SK-N-SH (cell line): ENCODE data around the gene ST6GALNAC3. TPM values are rescaled to one million over a fixed set of nuclear protein-coding genes. Genes with fewer than 3 reads are reported as not detected.

ENCODE experiments used
- CTCF ChIA-PET: fragments of 300-600, 350-600 bp; formaldehyde crosslinking; extraction: SDS; loops from one replicate; lab custom pipeline; 2021; lab: Yijun Ruan, JAX
- POLR2A ChIA-PET: fragments of 350-600 bp; sonication (Branson Sonifier 250); formaldehyde crosslinking; extraction: SDS; loops from one replicate; lab custom pipeline; 2020; ENCODE audit warnings: antibody characterized with exemption, inconsistent platforms; lab: Yijun Ruan, JAX
- DNase-seq: peaks from one replicate; pipeline ENCODE4 v3.0.0; 2012
- H2AFZ ChIP-seq: fragments of 200-600 bp; sonication (generic); 2 replicates; pipeline ENCODE4 v1.8.1; 2016; ENCODE audit warnings: antibody characterized with exemption, mild to moderate bottlenecking, low read depth
- H3F3A ChIP-seq: fragments of 200-600 bp; sonication (generic); replicated peaks from 2 replicates; pipeline ENCODE3; 2016; ENCODE audit warnings: antibody characterized with exemption, mild to moderate bottlenecking; ENCODE audit not compliant: insufficient read depth
- H3K27ac ChIP-seq, 2 experiments: fragments of 200-500 bp in 1 of 2; fragments of 200-600 bp in 1 of 2; sonication (Bioruptor generic) in 1 of 2; sonication (generic), shearing (Covaris generic) in 1 of 2; 2 replicates each; pipeline versions ENCODE4 v1.5.1 to v1.6.1; 2014 to 2016; ENCODE audit warnings: low read depth in 2 of 2, inconsistent platforms in 1 of 2, low read length in 1 of 2, mild to moderate bottlenecking in 1 of 2, mixed read lengths in 1 of 2
- H3K27me3 ChIP-seq: fragments of 200-600 bp; sonication (generic), shearing (Covaris generic); 2 replicates; pipeline ENCODE4 v1.6.1; 2016; ENCODE audit warnings: mixed run types; ENCODE audit not compliant: insufficient read depth
- H3K36me3 ChIP-seq, 2 experiments: fragments of 200-500 bp in 1 of 2; fragments of 200-600 bp in 1 of 2; sonication (Bioruptor generic) in 1 of 2; sonication (generic) in 1 of 2; replicated peaks in 1 of 2; 2 replicates each; pipeline versions ENCODE3 to v1.5.1; 2014 to 2016; ENCODE audit warnings: low read length in 1 of 2, mild to moderate bottlenecking in 1 of 2; ENCODE audit not compliant: insufficient read depth in 2 of 2, control insufficient read depth in 1 of 2
- H3K4me1 ChIP-seq, 2 experiments: fragments of 200-500 bp in 1 of 2; fragments of 200-600 bp in 1 of 2; sonication (Bioruptor generic) in 1 of 2; sonication (generic), shearing (Covaris generic) in 1 of 2; 2 replicates each; pipeline versions ENCODE4 v1.5.1 to v1.6.1; 2014 to 2016; ENCODE audit warnings: low read depth in 1 of 2, low read length in 1 of 2, mixed run types in 1 of 2; ENCODE audit not compliant: insufficient read depth in 2 of 2, control insufficient read depth in 1 of 2
- H3K4me2 ChIP-seq: fragments of 200-600 bp; sonication (generic), shearing (Covaris generic); 2 replicates; pipeline ENCODE4 v1.6.1; 2017; ENCODE audit warnings: mixed run types
- H3K4me3 ChIP-seq, 2 experiments: fragments of 200-500 bp in 1 of 2; fragments of 200-600 bp in 1 of 2; sonication (Bioruptor generic) in 1 of 2; sonication (generic), shearing (Covaris generic) in 1 of 2; 2 replicates each; pipeline versions ENCODE4 v1.5.1 to v1.8.1; 2014 to 2016; ENCODE audit warnings: low read depth in 2 of 2, inconsistent platforms in 1 of 2, low read length in 1 of 2, mild to moderate bottlenecking in 1 of 2, mixed read lengths in 1 of 2, moderate library complexity in 1 of 2
- H3K79me2 ChIP-seq: fragments of 200-600 bp; sonication (generic); 2 replicates; pipeline ENCODE4 v1.8.1; 2017; ENCODE audit warnings: mild to moderate bottlenecking; ENCODE audit not compliant: insufficient read depth
- H3K9ac ChIP-seq: fragments of 200-600 bp; sonication (generic); 2 replicates; pipeline ENCODE4 v1.6.1; 2017; ENCODE audit warnings: mixed run types
- H3K9me2 ChIP-seq: fragments of 200-600 bp; sonication (generic); 2 replicates; pipeline ENCODE4 v1.6.1; 2017; ENCODE audit warnings: mixed run types
- H3K9me3 ChIP-seq: fragments of 200-600 bp; sonication (generic); 2 replicates; pipeline ENCODE4 v1.6.1; 2017; ENCODE audit warnings: mixed run types, mild to moderate bottlenecking, moderate library complexity
- H4K20me1 ChIP-seq: fragments of 200-600 bp; sonication (generic); 2 replicates; pipeline ENCODE4 v1.6.1; 2017; ENCODE audit warnings: mild to moderate bottlenecking, mixed run types; ENCODE audit not compliant: insufficient read depth
- ELF1 ChIP-seq: IDR thresholded peaks from 2 replicates; pipeline ENCODE4 v1.4.0; 2012
- EZH2phosphoT487 ChIP-seq: fragments of 200-600 bp; sonication (generic); IDR thresholded peaks from 2 replicates; pipeline ENCODE4 v1.6.1; 2017; ENCODE audit warnings: low read depth, mixed run types, mild to moderate bottlenecking, antibody characterized with exemption, moderate library complexity, borderline replicate concordance
- NFIC ChIP-seq: IDR thresholded peaks from 2 replicates; pipeline ENCODE4 v1.4.0; 2012; ENCODE audit warnings: borderline replicate concordance
- PBX3 ChIP-seq: IDR thresholded peaks from 2 replicates; pipeline ENCODE4; 2012
- POLR2AphosphoS5 ChIP-seq: IDR thresholded peaks from 2 replicates; pipeline ENCODE4 v1.6.1; 2012; ENCODE audit warnings: low read depth, low read length
- RXRA ChIP-seq: IDR thresholded peaks from 2 replicates; pipeline ENCODE4 v1.4.0; 2012; ENCODE audit warnings: low read depth, mild to moderate bottlenecking, borderline replicate concordance
- USF1 ChIP-seq: IDR thresholded peaks from 2 replicates; pipeline ENCODE4 v1.4.0; 2012; ENCODE audit warnings: low read depth, borderline replicate concordance
- USF2 ChIP-seq: fragments of 150-350 bp; IDR thresholded peaks from 2 replicates; pipeline ENCODE4 v1.6.1; 2017; ENCODE audit warnings: antibody characterized with exemption, low read length, low read depth, borderline replicate concordance
- YY1 ChIP-seq: IDR thresholded peaks from 2 replicates; pipeline ENCODE4 v1.4.0; 2012; ENCODE audit warnings: low read depth, mild to moderate bottlenecking
- WGBS: methylation state at CpG from one replicate; pipeline ENCODE4 v1.1.6; 2017; ENCODE audit warnings: low lambda C conversion rate; 5-methylcytosine and 5-hydroxymethylcytosine counted together
- polyA plus RNA-seq, 3 experiments: library from polyadenylated mRNA; depleted of rRNA; stranded (reverse); fragments of >200 nt; gene quantifications; 2 replicates each; pipeline ENCODE4 v1.2.3, GENCODE V29; 2012

Gene ST6GALNAC3
- polyA plus RNA-seq, 1 of the 3 experiments (the other 2 are of a cell fraction): 8.1 TPM

GRCh38 chr1:76105372-76105771 lies 30.8 kb downstream of the ST6GALNAC3 start:
- H3K36me3 ChIP-seq: peaks cover 0 to 2% of the 10 kb centered on the region in 2 experiments
- no peaks in the 10 kb centered on the region for H3K27me3 ChIP-seq
- peaks cover 5 to 18% of the 10 kb centered on the region in 2 experiments; a peak in 2 of 4 replicates for H3K4me1 ChIP-seq
- H3K79me2 ChIP-seq: peaks cover 52% of the 10 kb centered on the region
- WGBS: 70% methylated on average over 2 of the region's 2 CpGs
- ChIA-PET CTCF (interaction anchor here (0.7 kb wide), 1 partner anchor 47 kb away, joined by 3 read pairs; no protein-coding TSS in a partner anchor), POLR2A (no interaction called here)
- H3K9me2 ChIP-seq: no peaks in the 10 kb centered on the region
- H4K20me1 ChIP-seq: no peaks in the 10 kb centered on the region
- TF ChIP-seq USF1 (no peak), EZH2phosphoT487 (no peak), USF2 (no peak)
- no peak overlapping the region for H3K4me3 ChIP-seq
- no peak for DNase-seq
- no peaks in the 10 kb centered on the region for H3K9me3 ChIP-seq
- no peaks in the 10 kb centered on the region for H3F3A ChIP-seq
- H3K4me2 ChIP-seq: no peak overlapping the region
- no peak overlapping the region for H2AFZ ChIP-seq
- no peak overlapping the region for H3K9ac ChIP-seq
- H3K27ac ChIP-seq: no peak overlapping the region

GRCh38 chr1:76106251-76106650 lies 31.7 kb downstream of the ST6GALNAC3 start:
- H3K9ac ChIP-seq: no peak overlapping the region
- no peaks in the 10 kb centered on the region for H3K9me3 ChIP-seq
- H4K20me1 ChIP-seq: no peaks in the 10 kb centered on the region
- no peak overlapping the region for H3K4me2 ChIP-seq
- H3K9me2 ChIP-seq: no peaks in the 10 kb centered on the region
- ChIA-PET CTCF (no interaction called here), POLR2A (no interaction called here)
- H3K4me1 ChIP-seq: peaks cover 5 to 20% of the 10 kb centered on the region in 2 experiments; a peak in 2 of 4 replicates
- no peaks in the 10 kb centered on the region for H3F3A ChIP-seq
- H3K79me2 ChIP-seq: peaks cover 48% of the 10 kb centered on the region
- H3K27me3 ChIP-seq: no peaks in the 10 kb centered on the region
- H3K4me3 ChIP-seq: no peak overlapping the region
- H3K27ac ChIP-seq: no peak overlapping the region
- TF ChIP-seq POLR2AphosphoS5 (no peak), NFIC (no peak), YY1 (no peak), PBX3 (no peak), RXRA (no peak), ELF1 (no peak)
- TF ChIP-seq, all 33 proteins: peak for 0
- DNase-seq: no peak
- peaks cover 0 to 2% of the 10 kb centered on the region in 2 experiments for H3K36me3 ChIP-seq
- WGBS: 92% methylated on average over 1 of the region's 1 CpG
- H2AFZ ChIP-seq: no peak overlapping the region
